HG03025 (cell line): ENCODE measurements around the gene CHRNA3.
"Not testable (repeated sequence)": the region's sequence is repeated elsewhere in the genome, so short reads cannot be mapped to it uniquely, and the experiment has no call there.

Experiments used
- ATAC-seq: cut with Tn5 transposase; IDR thresholded peaks from one replicate; pipeline ENCODE4 v1.9.1; 2021; ENCODE audit warnings: mild to moderate bottlenecking, moderate library complexity; ENCODE audit not compliant: unreplicated experiment, low FRiP score

The CHRNA3 gene

GRCh38 chr15:78565951-78566774 lies 54.6 kb downstream of the CHRNA3 start:
- peak; percentile 34 for ATAC-seq

DNA sequence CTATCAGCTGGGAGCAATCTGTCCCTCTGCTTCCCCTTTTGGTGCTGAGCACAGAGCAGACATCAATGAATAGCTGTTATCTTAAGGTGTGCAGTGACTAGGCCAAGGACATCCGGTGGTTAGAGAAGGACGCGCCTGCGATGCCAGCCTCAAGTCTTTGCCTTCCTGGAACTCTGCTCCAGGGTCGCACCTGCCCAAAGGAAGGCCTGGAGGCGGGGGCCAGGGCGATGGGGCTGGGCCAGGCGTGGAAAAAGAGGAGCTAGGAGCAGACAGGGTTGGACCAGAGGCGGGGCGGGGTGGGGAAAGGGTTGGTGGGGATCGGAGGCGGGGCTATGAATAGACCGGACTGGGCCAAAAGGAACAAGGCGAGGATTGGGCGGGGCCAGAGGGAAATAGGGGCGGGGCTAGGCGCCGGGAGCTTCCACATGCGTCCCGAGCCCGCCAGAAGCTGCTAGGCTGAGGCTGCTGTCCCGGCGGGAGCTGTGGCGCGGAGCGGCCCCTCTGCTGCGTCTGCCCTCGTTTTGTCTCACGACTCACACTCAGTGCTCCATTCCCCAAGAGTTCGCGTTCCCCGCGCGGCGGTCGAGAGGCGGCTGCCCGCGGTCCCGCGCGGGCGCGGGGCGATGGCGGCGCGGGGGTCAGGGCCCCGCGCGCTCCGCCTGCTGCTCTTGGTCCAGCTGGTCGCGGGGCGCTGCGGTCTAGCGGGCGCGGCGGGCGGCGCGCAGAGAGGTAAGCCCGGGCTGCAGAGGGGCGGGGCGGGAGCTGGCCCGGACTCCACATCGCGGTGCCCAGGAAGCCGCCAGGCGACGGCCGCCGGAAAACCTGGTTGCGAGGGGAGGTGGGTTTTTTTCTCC lies 55.5 kb downstream of the CHRNA3 start, which contains the start of gene CHRNA5:
TSS of gene CHRNA5 (plus strand) at position 424 of the 854 bp plus-strand sequence. CDS start at position 624, 200 bp downstream.
- peak; percentile 75 for ATAC-seq

DNA sequence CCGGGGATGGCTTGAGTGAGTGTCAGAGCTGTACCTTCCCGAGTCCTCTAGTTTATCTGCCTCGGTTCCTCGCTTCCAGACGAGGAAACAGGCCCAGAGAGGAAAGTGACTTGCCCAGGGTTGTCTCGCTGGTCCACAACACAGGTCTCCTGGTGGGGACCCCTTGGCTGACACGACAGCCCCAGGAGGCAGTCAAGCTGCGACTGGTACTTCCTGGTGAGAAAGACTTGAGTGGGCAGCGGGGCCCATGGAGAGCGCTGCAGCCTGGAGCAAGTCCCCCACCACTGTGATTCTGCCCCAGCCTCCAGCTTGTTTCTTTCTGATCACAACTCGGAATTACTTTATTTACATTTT lies 56.1 kb downstream of the CHRNA3 start:
- no peak for ATAC-seq

GRCh38 chr15:78563092-78563491 lies 57.7 kb downstream of the CHRNA3 start:
- no peak for ATAC-seq

DNA sequence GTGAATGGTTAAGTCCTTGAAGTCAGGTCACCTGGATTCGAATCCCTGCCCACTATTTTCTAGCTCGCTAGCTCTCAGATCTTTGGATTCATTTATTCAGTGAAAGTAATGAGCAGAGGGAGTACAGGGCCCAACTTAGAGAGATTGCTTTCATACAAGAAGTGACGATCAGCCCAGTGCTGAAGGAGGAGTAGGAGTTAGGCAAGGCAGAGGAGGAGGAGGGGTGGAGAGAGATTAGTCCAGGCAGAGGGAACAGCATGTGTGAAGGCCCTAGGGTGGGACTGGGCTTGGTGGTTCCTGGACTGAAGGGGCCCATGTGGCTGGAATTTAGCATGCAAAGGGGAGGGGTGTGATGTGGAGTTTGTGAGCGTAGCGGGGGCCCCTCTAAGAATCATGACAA lies 59.3 kb downstream of the CHRNA3 start:
- ATAC-seq, result no peak

DNA sequence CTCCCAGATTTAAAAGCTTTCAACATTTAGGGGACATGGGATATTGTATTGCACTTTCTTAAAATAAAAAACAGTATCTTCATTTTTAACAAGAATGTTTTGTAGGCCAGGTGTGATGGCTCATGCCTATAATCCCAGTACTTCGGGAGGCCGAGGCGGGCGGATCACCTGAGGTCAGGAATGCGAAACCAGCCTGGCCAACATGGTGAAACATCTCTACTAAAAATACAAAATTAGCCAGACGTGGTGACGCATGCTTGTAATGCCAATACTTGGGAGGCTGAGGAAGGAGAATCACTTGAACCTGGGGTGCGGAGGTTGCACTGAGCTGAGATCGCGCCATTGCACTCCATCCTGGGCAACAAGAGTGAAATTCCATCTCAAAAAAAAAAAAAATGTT lies 60.6 kb downstream of the CHRNA3 start:
- not testable (repeated sequence) for ATAC-seq

GRCh38 chr15:78552597-78552996 lies 68.2 kb downstream of the CHRNA3 start:
- ATAC-seq, result no peak

GRCh38 chr15:78551902-78552301 lies 68.9 kb downstream of the CHRNA3 start:
- ATAC-seq, result no peak

GRCh38 chr15:78550815-78551214 lies 70.0 kb downstream of the CHRNA3 start:
- ATAC-seq, result no peak

- ATAC-seq, result no peak
These were observed 70.6 kb downstream of the CHRNA3 start for GRCh38 chr15:78550194-78550593.
